Measurements from ENCODE around the gene RAB11B.
"Not testable (repeated sequence)": the region's sequence is repeated elsewhere in the genome, so short reads cannot be mapped to it uniquely, and the experiment has no call there.

RAB11B gene

DNA sequence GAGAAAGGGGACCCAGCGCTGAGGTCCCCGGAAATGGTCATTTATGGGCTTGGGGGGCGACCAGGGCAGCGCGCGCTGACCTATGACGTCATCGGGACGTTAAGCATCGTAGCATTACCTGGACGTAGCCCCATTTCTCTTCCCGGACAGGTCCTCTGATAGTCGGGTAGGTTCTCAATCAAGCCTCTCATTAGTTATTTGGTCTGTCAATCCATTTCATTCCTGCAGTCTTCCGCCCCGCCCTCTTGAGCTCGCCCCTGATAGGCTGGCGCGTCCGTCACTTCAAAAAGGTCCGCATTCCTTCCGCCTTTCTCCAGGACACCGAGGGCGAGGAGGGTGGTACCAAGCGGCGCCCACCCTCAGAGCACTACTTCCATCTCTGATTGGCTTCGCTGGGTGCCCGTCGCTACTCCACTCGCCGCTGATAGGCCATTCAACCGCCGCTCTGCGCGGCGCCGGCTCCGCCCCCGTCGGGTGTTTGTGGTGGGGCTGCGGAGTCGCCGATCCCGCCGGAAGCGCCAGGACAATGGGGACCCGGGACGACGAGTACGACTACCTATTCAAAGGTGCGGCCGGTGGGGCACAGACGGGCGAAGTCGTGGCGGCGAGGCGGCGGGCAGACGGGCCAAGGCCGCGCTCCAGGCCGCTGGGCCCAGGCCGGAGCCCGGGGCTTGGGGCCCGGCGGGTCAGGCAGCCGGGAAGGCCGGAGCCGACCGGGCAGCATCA is at the start of gene RAB11B:
TSS of gene RAB11B (plus strand) at position 470 of the 726 bp plus-strand sequence. CDS start at position 527, 57 bp downstream.
- peak; percentile 88 to 97 (median 96) for DNase-seq (ENCODE audit: low read depth in 3 of 3)

DNA sequence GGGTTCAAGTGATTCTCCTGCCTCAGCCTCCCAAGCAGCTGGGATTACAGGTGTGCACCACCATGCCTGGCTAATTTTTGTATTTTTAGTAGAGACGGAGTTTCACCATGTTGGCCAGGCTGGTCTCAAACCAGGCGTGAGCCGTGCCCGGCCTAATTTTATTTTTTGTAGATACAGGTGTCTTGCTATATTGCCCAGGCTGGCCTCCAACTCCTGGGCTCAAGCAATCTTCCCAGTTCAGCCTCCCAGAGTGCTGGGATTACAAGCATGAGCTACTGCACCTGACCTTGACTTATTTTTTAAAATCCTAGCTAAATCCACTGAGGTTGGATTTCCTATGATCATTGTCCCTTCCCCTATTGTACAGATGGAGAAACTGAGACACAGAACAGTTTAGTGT is 48.7 kb upstream of the RAB11B start:
- not testable (repeated sequence) for DNase-seq (ENCODE audit: low read depth in 3 of 3)

DNA sequence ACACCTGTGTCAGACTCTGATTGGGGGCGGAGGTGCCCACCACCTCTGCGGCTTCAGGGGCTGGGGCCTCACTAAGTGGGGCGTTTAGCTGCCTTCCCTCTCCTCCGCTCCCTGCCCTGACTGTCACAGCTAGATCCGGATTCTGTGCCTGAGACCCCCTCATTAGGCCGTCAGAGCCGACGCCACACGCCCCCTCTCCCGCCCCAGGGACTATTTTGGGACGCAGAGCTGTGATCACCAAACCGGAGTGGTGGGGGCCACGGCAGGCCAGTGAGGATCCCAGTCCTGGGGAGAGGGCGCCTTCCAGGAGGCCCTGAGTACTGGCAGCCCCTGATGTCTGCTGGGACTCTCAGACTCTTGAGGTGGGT is 47.9 kb upstream of the RAB11B start:
- DNase-seq (ENCODE audit: low read depth in 3 of 3), result no peak

DNA sequence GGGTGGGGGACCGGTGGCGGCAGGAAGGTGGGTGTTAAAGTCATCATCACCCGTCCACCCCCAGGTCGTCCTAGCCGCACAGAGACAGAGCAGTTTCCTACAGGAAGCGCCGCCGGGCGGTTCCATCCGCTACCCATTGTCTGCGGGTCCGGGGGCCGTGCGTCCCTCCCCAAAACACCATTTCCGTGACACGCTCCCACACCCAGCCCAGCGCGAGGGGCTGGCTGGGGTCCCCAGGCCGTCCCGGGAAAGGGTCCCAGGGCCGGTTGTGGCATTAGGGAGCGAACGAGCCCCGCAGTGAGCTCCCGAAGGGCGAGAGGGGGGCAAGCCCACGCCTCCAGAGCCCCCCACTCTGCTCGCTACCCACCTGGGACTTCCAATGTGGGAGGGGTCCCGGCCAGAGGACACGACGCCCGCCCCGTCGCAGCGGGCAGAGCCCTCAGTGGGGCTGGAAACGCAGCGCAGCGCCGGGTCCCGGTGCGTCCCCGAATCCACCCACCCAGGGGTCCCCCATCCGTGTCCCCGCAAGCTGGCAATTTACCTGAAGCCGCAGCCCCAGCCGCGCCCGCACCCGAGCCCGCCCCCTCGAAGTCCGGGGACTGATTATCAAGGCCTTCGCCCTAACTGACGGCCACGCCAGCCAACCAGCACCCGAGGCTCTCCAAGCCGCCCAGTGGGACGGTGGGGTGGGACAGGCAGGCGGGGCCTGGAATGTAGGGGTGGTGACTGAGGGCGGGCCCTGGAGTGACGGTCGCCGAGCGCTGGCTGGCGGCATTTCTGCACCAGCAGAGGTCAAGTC is 47.3 kb upstream of the RAB11B start, which contains the start of gene KANK3:
TSS of gene KANK3 (minus strand) at position 579 of the 799 bp plus-strand sequence. CDS start 5,434 bp downstream, outside the sequence.
- DNase-seq (ENCODE audit: low read depth in 3 of 3), result peak; percentile 81 to 84 (median 84)

DNA sequence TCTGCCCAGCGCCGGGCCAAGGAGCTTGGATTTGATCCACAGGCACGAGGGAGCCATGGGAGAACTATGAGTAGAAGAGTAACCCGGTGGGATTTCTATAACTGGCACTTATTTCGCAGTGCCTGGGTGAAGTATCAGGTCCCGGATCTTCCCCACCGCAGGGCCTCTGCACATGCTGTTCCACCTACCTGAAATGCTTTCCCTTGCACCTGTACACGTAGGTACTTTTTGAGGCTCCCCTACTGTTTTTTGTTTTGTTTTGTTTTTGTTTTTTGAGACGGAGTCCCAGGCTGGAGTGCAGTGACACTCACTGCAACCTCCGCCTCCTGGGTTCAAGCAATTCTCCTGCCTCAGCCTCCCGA is 46.7 kb upstream of the RAB11B start:
- no peak for DNase-seq (ENCODE audit: low read depth in 3 of 3)

DNA sequence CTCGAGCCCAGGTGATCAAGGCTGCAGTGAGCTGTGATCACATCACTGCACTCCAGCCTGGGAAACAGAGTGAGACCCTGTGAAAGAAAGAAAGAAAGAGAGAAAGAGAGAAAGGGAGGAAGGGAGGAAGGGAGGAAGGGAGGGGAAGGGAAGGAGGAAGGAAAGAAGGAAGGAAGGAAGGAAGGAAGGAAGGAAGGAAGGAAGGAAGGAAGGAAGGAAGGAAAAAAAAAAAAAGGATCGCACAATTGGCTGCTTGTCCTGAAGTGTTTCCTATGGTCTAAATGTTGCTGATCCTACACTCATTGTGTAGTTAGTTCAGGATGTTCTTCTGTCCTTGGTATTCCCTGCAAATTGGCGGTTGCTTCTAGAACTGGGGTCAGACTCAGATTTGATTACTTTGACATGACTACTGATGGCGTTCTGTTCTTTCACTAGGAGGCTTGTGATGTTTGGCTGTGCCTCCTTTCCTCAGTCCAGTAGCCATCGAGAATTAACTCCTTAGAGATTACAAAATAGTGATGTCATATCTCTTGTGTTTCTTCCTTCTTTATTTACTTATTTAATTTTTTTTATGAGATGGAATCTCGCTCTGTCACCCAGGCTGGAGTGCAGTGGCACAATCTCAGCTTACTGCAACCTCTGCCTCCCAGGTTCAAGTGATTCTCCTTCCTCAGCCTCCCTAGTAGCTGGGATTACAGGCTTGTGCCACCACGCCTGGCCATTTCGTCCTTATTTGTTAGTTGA is 40.4 kb upstream of the RAB11B start:
- not testable (repeated sequence) for DNase-seq (ENCODE audit: low read depth in 3 of 3)

DNA sequence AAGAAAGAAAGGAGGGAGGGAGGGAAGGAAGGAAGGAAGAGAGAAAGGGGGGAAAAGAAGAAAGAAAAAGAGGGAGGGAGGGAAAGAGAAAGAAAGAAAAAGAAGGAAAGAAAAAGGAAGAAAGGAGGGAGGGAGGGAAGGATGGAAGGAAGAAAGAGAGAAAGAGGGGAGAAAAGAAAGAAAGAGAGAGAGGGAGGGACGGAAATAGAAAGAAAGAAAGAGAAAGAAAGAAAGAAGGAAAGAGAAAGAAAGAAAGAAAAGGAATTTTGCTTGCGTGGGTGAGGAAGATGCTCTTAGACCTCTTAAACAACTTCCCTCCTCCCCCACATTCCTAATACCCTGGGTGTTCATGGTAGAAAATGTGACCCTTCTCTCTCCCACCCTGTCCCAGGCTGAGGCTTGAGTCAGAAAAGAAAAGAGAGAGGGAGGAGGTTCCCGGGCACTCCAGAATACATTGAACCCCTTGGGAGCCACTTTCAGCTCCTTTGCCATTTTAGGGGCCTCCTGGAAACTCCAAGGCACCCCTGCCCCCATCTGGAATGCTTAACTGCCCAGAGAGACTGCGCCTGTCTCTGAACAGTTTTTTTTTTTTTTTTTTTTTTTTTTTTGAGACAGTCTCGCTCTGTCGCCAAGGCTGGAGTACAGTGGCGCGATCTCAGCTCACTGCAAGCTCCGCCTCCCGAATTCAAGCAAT is 37.9 kb upstream of the RAB11B start:
- DNase-seq (ENCODE audit: low read depth in 3 of 3), result no peak

DNA sequence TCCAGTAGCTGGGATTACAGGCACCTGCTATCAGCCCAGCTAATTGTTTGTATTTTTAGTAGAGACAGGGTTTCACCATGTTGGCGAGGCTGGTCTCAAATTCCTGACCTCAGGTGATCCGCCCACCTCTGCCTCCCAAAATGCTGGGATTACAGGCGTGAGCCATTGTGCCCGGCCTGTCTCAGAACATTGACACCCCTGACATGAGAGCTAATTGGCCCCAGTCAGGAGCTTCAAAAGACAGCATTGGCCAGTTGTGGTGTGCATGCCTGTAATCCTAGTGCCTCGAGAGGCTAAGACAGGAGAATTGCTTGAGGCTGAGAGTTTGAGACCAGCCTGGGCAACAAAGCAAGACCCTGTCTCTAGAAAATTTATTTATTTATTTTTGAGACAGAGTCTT is 37.3 kb upstream of the RAB11B start:
- DNase-seq (ENCODE audit: low read depth in 3 of 3), result not testable (repeated sequence)

DNA sequence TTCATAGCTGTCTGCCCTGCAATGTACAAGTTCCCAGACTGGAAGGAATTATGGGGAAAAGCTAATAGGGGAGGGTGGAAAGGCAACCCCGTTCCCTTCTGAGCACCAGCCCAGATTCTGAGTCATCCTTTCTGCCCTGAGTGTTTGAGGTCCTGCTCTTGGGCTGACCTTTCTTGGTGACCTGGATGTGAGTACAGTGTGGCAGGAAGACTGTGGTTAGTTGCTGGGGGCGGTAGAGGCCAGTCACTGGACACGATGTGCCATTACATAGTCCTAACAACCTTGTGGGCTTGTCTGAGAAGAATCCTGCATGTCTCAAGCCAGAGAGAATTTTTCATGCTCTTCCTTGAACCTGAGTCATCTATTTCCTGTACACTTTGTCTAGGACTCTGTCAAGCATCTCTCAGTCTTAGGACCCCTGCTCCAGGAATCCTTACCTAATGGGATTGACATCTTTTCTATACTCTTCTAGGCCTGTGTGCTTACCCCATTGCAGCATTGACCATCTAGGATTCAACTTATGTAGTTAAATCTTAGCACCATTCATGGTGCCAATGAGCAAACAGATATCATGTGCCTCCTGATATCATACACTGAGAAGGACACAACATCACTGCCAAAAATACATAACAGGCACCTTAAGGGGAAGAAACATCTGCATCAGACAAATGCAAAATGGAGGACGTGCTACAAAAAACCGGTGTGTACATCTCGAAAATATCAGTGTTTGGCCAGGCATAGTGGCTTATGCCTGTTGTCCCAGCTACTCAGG is 34.3 kb upstream of the RAB11B start:
- no peak for DNase-seq (ENCODE audit: low read depth in 3 of 3)

DNA sequence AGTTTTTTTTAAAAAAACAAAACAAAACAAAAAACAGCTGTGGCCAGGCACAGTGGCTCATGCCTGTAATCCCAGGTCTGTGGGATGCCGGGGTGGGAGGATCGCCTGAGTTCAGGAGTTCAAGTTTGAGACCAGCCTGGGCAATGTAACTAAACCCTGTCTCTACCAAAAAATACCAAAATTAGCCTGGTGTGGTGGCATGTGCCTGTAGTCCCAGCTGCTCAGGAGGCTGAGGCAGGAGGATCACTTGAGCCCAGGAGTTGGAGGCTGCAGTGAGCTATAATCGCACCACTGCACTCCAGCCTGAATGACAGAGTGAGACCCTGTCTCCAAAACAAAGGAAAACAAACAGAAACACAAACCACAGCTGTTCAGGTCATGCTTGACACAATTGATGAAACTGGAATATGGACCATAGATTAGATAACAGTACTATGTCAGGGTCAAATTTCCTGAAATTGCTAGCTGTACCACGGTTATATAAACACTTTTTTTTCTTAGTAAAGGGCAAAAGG is 33.1 kb upstream of the RAB11B start:
- DNase-seq (ENCODE audit: low read depth in 3 of 3), result no peak

DNA sequence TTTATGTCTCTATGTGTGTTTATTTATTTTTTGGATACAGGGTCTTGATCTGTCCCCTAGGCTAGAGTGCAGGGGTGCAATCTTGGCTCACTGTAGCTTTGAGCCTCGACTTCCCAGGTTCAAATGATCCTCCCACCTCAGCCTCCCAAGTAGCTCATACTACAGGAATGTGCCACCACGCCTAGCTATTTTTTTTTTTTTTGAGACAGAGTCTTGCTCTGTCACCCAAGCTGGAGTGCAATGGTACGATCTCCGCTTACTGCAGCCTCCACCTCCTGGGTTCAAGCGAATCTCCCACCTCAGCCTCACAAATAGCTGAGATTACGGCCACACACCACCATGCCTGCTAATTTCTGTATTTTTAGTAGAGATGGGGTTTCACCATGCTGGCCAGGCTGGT is 31.2 kb upstream of the RAB11B start:
- no peak for DNase-seq (ENCODE audit: low read depth in 3 of 3)

DNA sequence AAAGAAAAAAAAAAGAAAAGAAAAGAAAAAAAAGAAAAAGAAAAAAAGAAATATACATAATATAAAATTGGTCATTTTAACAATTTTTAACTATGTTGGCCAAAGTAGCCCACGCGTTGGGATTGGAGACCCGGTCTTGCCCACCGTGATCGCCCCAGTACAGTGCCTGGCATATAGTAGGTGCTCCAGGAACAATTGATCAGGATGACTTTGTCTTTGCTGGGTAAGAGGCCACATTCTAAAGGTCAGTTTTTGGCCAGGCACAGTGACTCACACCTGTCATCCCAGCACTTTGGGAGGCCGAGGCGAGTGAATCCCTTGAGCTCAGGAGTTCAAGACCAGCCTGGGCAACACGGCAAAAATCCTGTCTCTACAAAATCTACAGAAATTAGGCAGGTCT is 30.0 kb upstream of the RAB11B start:
- no peak for DNase-seq (ENCODE audit: low read depth in 3 of 3)

DNA sequence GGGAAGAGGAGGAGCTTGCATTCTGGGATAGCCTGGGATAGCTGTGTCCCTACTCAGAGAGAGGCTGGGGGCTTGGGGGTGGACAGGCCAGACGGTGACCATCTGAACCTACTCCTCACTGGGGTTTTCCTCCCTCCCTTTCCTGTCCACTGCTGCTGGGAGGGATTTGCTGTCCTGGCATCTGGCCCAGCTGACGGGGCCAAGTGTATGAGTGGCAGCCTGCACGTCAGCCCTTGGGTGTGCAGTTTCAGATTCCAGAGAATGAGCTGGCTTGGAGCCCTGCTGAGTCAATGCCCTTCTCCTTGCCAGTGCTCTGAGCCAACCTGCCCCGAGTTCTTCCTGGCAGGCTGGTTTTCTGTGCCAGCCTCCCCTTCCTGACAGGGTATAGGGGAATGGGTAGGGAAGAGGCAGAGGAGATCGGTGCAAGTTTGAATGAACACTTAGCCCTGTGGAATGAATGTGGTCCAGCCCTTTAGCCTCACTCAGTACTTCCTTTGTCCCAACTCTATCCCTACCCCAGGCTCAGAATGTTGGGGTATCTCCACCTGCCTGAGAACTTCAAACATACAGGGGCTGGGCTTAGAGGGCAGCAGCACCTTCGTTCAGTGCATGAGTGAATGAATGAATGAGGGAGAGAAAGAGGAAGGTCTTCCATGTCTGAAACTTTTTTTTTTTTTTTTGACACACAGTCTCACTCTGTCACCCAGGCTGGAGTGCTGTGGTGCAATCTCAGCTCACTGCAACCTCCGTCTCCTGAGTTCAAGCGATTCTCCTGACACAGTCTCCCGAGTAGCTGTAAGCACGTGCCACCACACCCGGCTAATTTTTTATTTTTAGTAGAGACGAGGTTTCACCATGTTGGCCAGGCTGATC is 28.0 kb upstream of the RAB11B start:
- no peak for DNase-seq (ENCODE audit: low read depth in 3 of 3)

DNA sequence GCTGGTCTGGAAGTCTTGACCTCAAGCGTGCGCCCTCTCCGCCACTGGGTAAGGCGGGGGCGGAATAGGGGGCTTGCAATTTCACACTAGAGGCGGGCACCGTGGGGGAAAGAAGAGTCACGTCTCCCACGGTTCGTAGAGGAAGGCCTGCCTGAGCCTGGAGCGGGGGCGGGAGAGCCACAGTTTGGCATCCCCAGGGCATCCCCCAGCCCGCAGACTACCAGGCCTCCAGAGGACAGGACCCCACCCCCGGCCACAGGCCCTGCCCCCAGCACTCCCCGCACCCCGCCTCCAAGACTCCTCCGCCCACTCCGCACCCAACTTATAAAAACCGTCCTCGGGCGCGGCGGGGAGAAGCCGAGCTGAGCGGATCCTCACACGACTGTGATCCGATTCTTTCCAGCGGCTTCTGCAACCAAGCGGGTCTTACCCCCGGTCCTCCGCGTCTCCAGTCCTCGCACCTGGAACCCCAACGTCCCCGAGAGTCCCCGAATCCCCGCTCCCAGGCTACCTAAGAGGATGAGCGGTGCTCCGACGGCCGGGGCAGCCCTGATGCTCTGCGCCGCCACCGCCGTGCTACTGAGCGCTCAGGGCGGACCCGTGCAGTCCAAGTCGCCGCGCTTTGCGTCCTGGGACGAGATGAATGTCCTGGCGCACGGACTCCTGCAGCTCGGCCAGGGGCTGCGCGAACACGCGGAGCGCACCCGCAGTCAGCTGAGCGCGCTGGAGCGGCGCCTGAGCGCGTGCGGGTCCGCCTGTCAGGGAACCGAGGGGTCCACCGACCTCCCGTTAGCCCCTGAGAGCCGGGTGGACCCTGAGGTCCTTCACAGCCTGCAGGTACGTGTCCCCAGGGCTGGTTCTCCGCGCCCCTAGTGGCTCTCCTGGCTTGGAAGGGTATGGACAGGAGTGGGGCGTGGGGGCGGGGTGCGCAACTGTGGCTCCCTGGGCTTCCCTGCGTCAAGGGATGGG is 26.1 kb upstream of the RAB11B start, which contains the start of gene ANGPTL4:
TSS of gene ANGPTL4 (plus strand) at position 353 of the 969 bp plus-strand sequence. CDS start at position 520, 167 bp downstream.
- peak; percentile 29 to 59 (median 37) for DNase-seq (ENCODE audit: low read depth in 3 of 3)

DNA sequence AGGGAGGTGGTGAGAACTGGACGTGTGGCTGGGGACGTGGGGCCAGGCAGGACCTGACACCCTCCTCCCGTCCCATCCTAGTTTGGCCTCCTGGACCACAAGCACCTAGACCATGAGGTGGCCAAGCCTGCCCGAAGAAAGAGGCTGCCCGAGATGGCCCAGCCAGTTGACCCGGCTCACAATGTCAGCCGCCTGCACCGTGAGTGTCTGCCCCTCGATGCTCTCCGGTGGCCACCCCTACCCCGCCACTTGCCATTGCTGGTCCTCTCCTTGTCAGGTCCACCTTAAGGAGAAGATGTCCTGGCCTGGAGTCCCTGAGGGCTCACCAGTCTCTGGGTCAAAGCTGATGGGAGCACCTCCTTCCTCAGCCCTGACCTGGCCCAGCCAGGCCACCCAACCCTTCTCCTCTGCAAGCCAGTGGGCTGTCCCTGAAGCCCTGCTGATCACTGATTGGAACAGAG is 24.0 kb upstream of the RAB11B start:
- DNase-seq (ENCODE audit: low read depth in 3 of 3), result no peak

DNA sequence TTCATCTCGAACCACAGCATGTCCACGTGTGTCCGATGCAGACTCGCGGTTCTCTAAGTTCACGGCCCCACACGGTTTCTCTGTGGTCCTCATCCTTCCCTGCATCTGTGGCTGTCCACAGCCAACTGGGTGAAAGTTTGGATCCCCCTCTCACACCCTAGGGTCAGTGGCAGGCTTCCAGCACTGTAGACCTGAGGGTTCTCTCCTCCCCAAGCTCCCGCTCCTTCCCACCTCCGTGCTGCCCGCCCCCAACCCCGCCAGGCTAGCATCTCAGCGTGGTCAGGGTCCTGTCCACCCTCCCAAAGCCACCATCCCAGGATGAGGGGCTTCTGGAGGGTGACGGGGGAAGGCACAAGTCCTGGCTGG is 23.2 kb upstream of the RAB11B start:
- DNase-seq (ENCODE audit: low read depth in 3 of 3), result no peak

DNA sequence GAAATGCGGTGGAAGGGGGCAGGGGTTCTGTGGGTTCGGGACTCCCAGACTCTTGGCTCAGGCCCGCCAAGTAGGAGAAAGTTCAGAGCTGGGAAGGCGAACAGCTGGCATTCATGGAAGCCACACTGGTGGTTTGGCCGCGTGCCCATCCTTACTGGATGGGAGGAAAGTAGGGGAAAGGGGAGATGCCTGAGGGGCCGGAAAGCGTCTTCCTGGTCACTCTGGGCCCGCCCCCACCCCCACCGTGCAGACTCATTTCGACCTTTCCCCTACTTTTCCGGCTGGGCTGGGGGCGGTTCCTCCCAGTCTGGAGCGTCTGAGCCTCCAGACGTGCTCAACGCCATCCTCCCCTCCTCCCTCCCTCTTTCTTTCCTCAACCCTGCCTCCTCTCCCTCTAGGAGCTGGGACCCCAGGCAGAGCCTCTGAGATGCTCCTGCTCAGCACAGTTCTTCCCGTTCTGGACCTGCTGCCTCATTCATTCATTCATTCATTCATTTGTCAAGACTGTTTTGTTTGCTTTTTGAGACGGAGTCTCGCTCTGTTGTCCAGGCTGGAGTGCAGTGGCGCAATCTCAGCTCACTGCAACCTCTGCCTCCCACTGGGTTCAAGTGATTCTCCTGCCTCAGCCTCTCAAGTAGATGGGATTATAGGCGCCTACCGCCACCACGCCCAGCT is 22.7 kb upstream of the RAB11B start:
- DNase-seq (ENCODE audit: low read depth in 3 of 3), result no peak

Measured in stimulated activated CD4-positive, alpha-beta T cell treated with anti-CD3 and anti-CD28 coated beads, TNF-alpha, amount 100 ng/mL, for 4 hours (primary cell).